HepG2 (cell line): ENCODE data around the gene TTC28. TPM values are rescaled to one million over a fixed set of nuclear protein-coding genes. Genes with fewer than 3 reads are reported as not detected.

Experiments
- ATAC-seq: fragments of 200-7000 bp; cut with Tn5 transposase; 3 replicates; pipeline ENCODE4 v1.9.1; 2020; ENCODE audit warnings: mild to moderate bottlenecking, moderate library complexity
- BruUV-seq: library from RNA; stranded (reverse); fragments of 400-500 nt; replicated peaks from 2 replicates; lab custom pipeline; 2021; lab: Mats Ljungman, UMichigan
- CTCF ChIA-PET: fragments of 300-600 bp; formaldehyde crosslinking; extraction: SDS; loops from one replicate; lab custom pipeline; 2021; ENCODE audit warnings: low total read pairs, inconsistent platforms, low intra/inter-chr PET ratio; lab: Yijun Ruan, JAX
- POLR2A ChIA-PET: fragments of 350-600 bp; sonication (Branson Sonifier 250); formaldehyde crosslinking; loops from one replicate; lab custom pipeline; 2020; ENCODE audit warnings: antibody characterized with exemption, inconsistent platforms; lab: Yijun Ruan, JAX
- DNase-seq: peaks from one replicate; pipeline ENCODE4 v3.0.0-alpha.2; 2015; ENCODE audit warnings: low spot score
- FAIRE-seq: peaks from 3 replicates; lab custom pipeline; 2011; peaks lifted over from hg19 to GRCh38; lab: Jason Lieb, UNC
- H2AFZ ChIP-seq: one replicate; pipeline ENCODE4 v1.6.1; 2011; ENCODE audit warnings: low read length, inconsistent platforms
- H3K27ac ChIP-seq: fragments of 300-600 bp; 3 replicates; pipeline ENCODE4 v1.8.0; 2011; ENCODE audit warnings: mixed run types, mild to moderate bottlenecking, mixed read lengths, low read length, inconsistent platforms; ENCODE audit not compliant: insufficient read depth; ENCODE audit errors: extremely low read length
- H3K27me3 ChIP-seq, 2 experiments: fragments of 200-600 bp in 1 of 2; 2 replicates in 1 of 2; 3 replicates in 1 of 2; pipeline versions ENCODE4 v1.6.0 to v1.8.0; 2011; ENCODE audit warnings: low read length in 2 of 2, mild to moderate bottlenecking in 2 of 2, moderate library complexity in 2 of 2, inconsistent platforms in 1 of 2; ENCODE audit not compliant: insufficient read depth in 2 of 2, control insufficient read depth in 1 of 2
- H3K36me3 ChIP-seq, 2 experiments: fragments of 200-600 bp in 1 of 2; replicated peaks in 1 of 2; 2 replicates in 1 of 2; 3 replicates in 1 of 2; pipeline versions ENCODE4 v1.5.1 to v1.8.0; 2011; ENCODE audit warnings: low read length in 2 of 2, inconsistent platforms in 1 of 2; ENCODE audit not compliant: insufficient read depth in 2 of 2, control insufficient read depth in 1 of 2
- H3K4me1 ChIP-seq: 2 replicates; pipeline ENCODE4 v1.5.1; 2012; ENCODE audit warnings: low read length, inconsistent platforms; ENCODE audit not compliant: insufficient read depth
- H3K4me2 ChIP-seq: 2 replicates; pipeline ENCODE4 v1.6.0; 2011; ENCODE audit warnings: low read depth, low read length, inconsistent platforms
- H3K4me3 ChIP-seq, 3 experiments: fragments of 200-600 bp in 1 of 3; sonication (generic), shearing (Covaris generic) in 1 of 3; replicated peaks in 1 of 3; 2 replicates each; pipeline ENCODE4 v1.5.1; 2011 to 2016; ENCODE audit warnings: low read length in 3 of 3, inconsistent platforms in 2 of 3, low read depth in 2 of 3, mild to moderate bottlenecking in 2 of 3, control low read depth in 1 of 3, mixed read lengths in 1 of 3; ENCODE audit not compliant: insufficient read depth in 1 of 3
- H3K79me2 ChIP-seq: one replicate; pipeline ENCODE4 v1.6.1; 2011; ENCODE audit warnings: low read length, inconsistent platforms; ENCODE audit not compliant: insufficient read depth
- H3K9ac ChIP-seq: 2 replicates; pipeline ENCODE4 v1.6.0; 2011; ENCODE audit warnings: mild to moderate bottlenecking, low read depth, low read length, inconsistent platforms; ENCODE audit not compliant: insufficient read depth
- H3K9me3 ChIP-seq: 2 replicates; pipeline ENCODE4 v1.5.1; 2012; ENCODE audit warnings: mild to moderate bottlenecking, low read length
- H4K20me1 ChIP-seq: 2 replicates; pipeline ENCODE4 v1.6.0; 2011; ENCODE audit warnings: inconsistent platforms, mild to moderate bottlenecking, low read length, moderate library complexity; ENCODE audit not compliant: insufficient read depth
- BCL3 ChIP-seq: sonication (generic); formaldehyde crosslinking; IDR thresholded peaks from 2 replicates; pipeline ENCODE4 v1.5.1; 2020; ENCODE audit warnings: mild to moderate bottlenecking, missing genetic modification reagents, moderate library complexity
- HMGXB4 ChIP-seq, 2 experiments: sonication (generic) in 1 of 2; formaldehyde crosslinking in 1 of 2; IDR thresholded peaks; 2 replicates each; pipeline versions ENCODE4 v1.4.0 to v1.6.1; 2018 to 2020; ENCODE audit warnings: missing genetic modification reagents in 2 of 2, borderline replicate concordance in 1 of 2, low read depth in 1 of 2, mild to moderate bottlenecking in 1 of 2, missing biosample characterization in 1 of 2
- NFRKB ChIP-seq: fragments of 450-650 bp; IDR thresholded peaks from 2 replicates; pipeline ENCODE4 v1.6.1; 2017
- ZNF816 ChIP-seq: sonication (generic); formaldehyde crosslinking; IDR thresholded peaks from 2 replicates; pipeline ENCODE4 v1.8.0; 2022; ENCODE audit warnings: missing genetic modification reagents, mild to moderate bottlenecking, borderline replicate concordance
- WGBS: methylation state at CpG from one replicate; pipeline ENCODE4 v1.1.6; 2017; ENCODE audit warnings: low lambda C conversion rate; 5-methylcytosine and 5-hydroxymethylcytosine counted together
- in situ Hi-C: cut with HindIII; loops from 2 replicates; pipeline ENCODE4 v1.10.0; 2017; ENCODE audit warnings: low pct_unique_long_range_greater_than_20kb; ENCODE audit not compliant: extremely low pct_ligation_motif_present
- intact Hi-C: fragments of 100-400 bp; cut with micrococcal nuclease; formaldehyde crosslinking; loops from one replicate; pipeline ENCODE4 v1.10.0; 2022; ENCODE audit not compliant: unreplicated experiment
- polyA plus RNA-seq, 8 experiments: library from polyadenylated mRNA; depleted of rRNA in 3 of 8; stranded (reverse) in 7 of 8; unstranded in 1 of 8; fragments of >200 nt; fragmentation: Illumina TruSeq in 4 of 8; extraction: Trizol in 4 of 8; gene quantifications; 2 replicates each; pipeline versions ENCODE4 v1.2.1 to v1.2.3, GENCODE V29; 2011 to 2016; ENCODE audit warnings: low read depth in 4 of 8, missing spikeins in 1 of 8, mixed read lengths in 1 of 8; ENCODE audit not compliant: insufficient read depth in 1 of 8
- total RNA-seq, 5 experiments: library from RNA; depleted of rRNA; stranded (reverse); fragments of >200 nt; fragmentation: Illumina TruSeq; extraction: Trizol; gene quantifications; 2 replicates each; pipeline ENCODE4 v1.2.3, GENCODE V29; 2016; ENCODE audit warnings: low read depth in 1 of 5

TTC28 gene
- total and polyA plus RNA-seq, 2 of the 13 experiments (the other 11 are each of a cell fraction or from before 2014, with no cell fraction given) = 4.2 to 13.1 TPM

GRCh38 chr22:28381429-28382167 is 298.0 kb downstream of the TTC28 start:
- Histone ChIP-seq H3K9me3 (no peaks in the 10 kb centered on the region), H3K27me3 (no peaks in the 10 kb centered on the region), H3K9ac (no peak overlapping the region), H3K27ac (no peak overlapping the region), H3K4me2 (no peak overlapping the region), H3K36me3 (no peaks in the 10 kb centered on the region), H3K79me2 (no peaks in the 10 kb centered on the region), H3K4me1 (no peaks in the 10 kb centered on the region), H4K20me1 (0 out of 2 replicates have a peak, but pooled peaks cover 2% of the 10 kb centered on the region), H2AFZ (no peak overlapping the region), H3K4me3 (no peak overlapping the region)
- intact Hi-C loops = no loop called here
- BruUV-seq = no TSS peak
- WGBS = 98% methylated on average over 3 of the region's 3 CpGs
- no peak for TF ChIP-seq HMGXB4 (CRISPR knock-in tag; IDR thresholded peaks at IDR 0.05; ENCODE audit: borderline replicate concordance in 1 of 2, low read depth in 1 of 2)
- TF ChIP-seq ZNF816 (CRISPR knock-in tag) = no peak
- no peak for TF ChIP-seq BCL3 (CRISPR knock-in tag)
- no peak for TF ChIP-seq NFRKB
- ATAC-seq (no peak), DNase-seq (no peak), FAIRE-seq (no peak)
- ChIA-PET POLR2A (no interaction called here), CTCF (no interaction called here)
- in situ Hi-C loops = no loop called here
